ENCODE measurements around the gene KBTBD4.

- TF ChIP-seq U2AF2 (IDR thresholded peaks at IDR 0.05; ENCODE audit: low read depth, low read length), result no peak
- no peak for TF ChIP-seq ZNF362 (CRISPR knock-in tag; IDR thresholded peaks at IDR 0.05; ENCODE audit: borderline replicate concordance)
- TF ChIP-seq ZFP1 (CRISPR knock-in tag; IDR thresholded peaks at IDR 0.05), result no peak
- no peak for TF ChIP-seq ZNF431 (CRISPR knock-in tag; IDR thresholded peaks at IDR 0.05; ENCODE audit: borderline replicate concordance, low read depth)
- no peak for TF ChIP-seq CTCF (CRISPR knock-in tag; IDR thresholded peaks at IDR 0.05)
- TF ChIP-seq HNF1A (IDR thresholded peaks at IDR 0.05; ENCODE audit: low read depth), result no peak
- TF ChIP-seq HNF1A (CRISPR knock-in tag; IDR thresholded peaks at IDR 0.05; ENCODE audit: borderline replicate concordance), result no peak
Measured at GRCh38 chr11:47539681-47540039, 39.1 kb downstream of the KBTBD4 start.
